Heart left ventricle (tissue), 13 donors: ENCODE results near the gene ZNF607.

ENCODE experiments used
- POLR2A ChIP-seq, 2 donors: fragments of 450-650 bp; IDR thresholded peaks; one replicate each; pipeline ENCODE4 v1.6.1; 2017; ENCODE audit warnings: antibody characterized with exemption in 2 of 2, mild to moderate bottlenecking in 2 of 2, moderate library complexity in 2 of 2
- TF ChIP-seq, protein P1 (sequence below), 12 donors: fragments of 200-600 bp; sonication (generic) in 4 of 12; IDR thresholded peaks; one replicate each; pipeline versions ENCODE4 v1.5.0 to v1.8.0; 2018 to 2022; ENCODE audit warnings: antibody characterized with exemption in 12 of 12, mild to moderate bottlenecking in 5 of 12
- donor health status: ischemic (EF 13 %, LVEDD 7.1; RV severe dilation, severe dysfunction).
- donor health status: DM: no; HTN: yes; CAD: no.
- donor health status: DM: no; HTN: no; CAD: no.
- donor health status: ischemic (EF 25% LVEDD 6.9; RV normal size, moderate dysfunction).
- donor health status: ischemic (EF 25% LVEDD 5.7; RV mildly dilated, moderate dysfunction).
- donor health status: ischemic (EF 35%, LVEDD 5.7; RV mildly dilated, moderate dysfunction).
- donor health status: nonischemic (EF 11% LVEDD 7.7; RV severe dilation, severe dysfunction).
- donor health status: DM: yes; HTN: yes; CAD: no.
- donor health status: PGD.
- donor health status: ischemic (EF 29% LVEDD 5.4; RV normal size, mild dysfunction).
- donor health status: nonischemic (EF 23%, LVEDD 6.1; RV moderate dilation, normal function).

DNA sequence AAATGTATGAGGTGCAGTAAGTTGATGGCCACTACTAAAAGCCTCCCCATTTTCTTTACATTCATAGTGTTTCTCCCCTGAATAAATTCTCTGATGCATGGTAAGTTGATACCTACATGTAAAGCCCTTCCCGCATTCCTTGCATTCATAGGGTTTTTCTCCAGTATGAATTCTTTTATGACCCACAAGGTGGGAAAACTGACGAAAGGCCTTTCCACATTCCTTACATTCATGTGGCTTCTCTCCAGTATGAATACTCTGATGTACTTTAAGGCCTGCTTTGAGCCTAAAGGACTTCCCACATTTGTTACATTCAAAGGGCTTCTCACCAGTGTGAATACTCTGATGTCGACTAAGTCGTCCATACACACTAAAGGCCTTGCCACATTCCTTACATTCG, 20.5 kb downstream of the ZNF607 start:
- TF ChIP-seq, protein P1, sequence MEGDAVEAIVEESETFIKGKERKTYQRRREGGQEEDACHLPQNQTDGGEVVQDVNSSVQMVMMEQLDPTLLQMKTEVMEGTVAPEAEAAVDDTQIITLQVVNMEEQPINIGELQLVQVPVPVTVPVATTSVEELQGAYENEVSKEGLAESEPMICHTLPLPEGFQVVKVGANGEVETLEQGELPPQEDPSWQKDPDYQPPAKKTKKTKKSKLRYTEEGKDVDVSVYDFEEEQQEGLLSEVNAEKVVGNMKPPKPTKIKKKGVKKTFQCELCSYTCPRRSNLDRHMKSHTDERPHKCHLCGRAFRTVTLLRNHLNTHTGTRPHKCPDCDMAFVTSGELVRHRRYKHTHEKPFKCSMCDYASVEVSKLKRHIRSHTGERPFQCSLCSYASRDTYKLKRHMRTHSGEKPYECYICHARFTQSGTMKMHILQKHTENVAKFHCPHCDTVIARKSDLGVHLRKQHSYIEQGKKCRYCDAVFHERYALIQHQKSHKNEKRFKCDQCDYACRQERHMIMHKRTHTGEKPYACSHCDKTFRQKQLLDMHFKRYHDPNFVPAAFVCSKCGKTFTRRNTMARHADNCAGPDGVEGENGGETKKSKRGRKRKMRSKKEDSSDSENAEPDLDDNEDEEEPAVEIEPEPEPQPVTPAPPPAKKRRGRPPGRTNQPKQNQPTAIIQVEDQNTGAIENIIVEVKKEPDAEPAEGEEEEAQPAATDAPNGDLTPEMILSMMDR (IDR thresholded peaks at IDR 0.05): no peak
- no peak for TF ChIP-seq POLR2A (IDR thresholded peaks at IDR 0.05)
